OCI-LY7 (cell line): Measurements from ENCODE around the gene CD99. TPM values are rescaled to one million over a fixed set of nuclear protein-coding genes. Genes with fewer than 3 reads are reported as not detected.

Experiments
- BruUV-seq: library from RNA; stranded (reverse); fragments of 400-500 nt; replicated peaks from 2 replicates; lab custom pipeline; 2021; lab: Mats Ljungman, UMichigan
- CTCF ChIA-PET: fragments of 300-600 bp; sonication (Branson Sonifier 250); formaldehyde crosslinking; loops from one replicate; lab custom pipeline; 2022; ENCODE audit warnings: antibody characterized with exemption; ENCODE audit not compliant: unreplicated experiment; lab: Charles Lee
- POLR2A ChIA-PET: fragments of 300-600 bp; sonication (Branson Sonifier 250); formaldehyde crosslinking; loops from one replicate; lab custom pipeline; 2022; ENCODE audit warnings: antibody characterized with exemption; lab: Charles Lee
- DNase-seq: peaks from one replicate; pipeline ENCODE4 v3.0.0-alpha.2; 2015; ENCODE audit warnings: low spot score
- H2AFZ ChIP-seq: fragments of 200-600 bp; sonication (generic), shearing (Covaris generic); 2 replicates; pipeline ENCODE4 v1.6.1; 2014; ENCODE audit warnings: mild to moderate bottlenecking, antibody characterized with exemption, low read length, moderate library complexity
- H3K27ac ChIP-seq: fragments of 200-600 bp; sonication (generic); 2 replicates; pipeline ENCODE4 v1.5.1; 2014; ENCODE audit warnings: mixed run types, low read depth, mild to moderate bottlenecking, moderate library complexity, low read length, inconsistent platforms; ENCODE audit not compliant: poor library complexity, severe bottlenecking
- H3K36me3 ChIP-seq: fragments of 200-600 bp; sonication (generic); 2 replicates; pipeline ENCODE4 v1.6.1; 2014; ENCODE audit warnings: mild to moderate bottlenecking, antibody characterized with exemption, low read length, moderate library complexity, mixed read lengths; ENCODE audit not compliant: insufficient read depth
- H3K4me1 ChIP-seq: fragments of 200-600 bp; sonication (generic); 2 replicates; pipeline ENCODE4 v1.5.1; 2014; ENCODE audit warnings: mild to moderate bottlenecking, low read length; ENCODE audit not compliant: insufficient read depth, poor library complexity, severe bottlenecking
- H3K4me2 ChIP-seq: fragments of 200-600 bp; sonication (generic); 2 replicates; pipeline ENCODE4 v1.6.1; 2014; ENCODE audit warnings: mild to moderate bottlenecking, low read length
- H3K4me3 ChIP-seq: fragments of 200-600 bp; sonication (generic); 2 replicates; pipeline ENCODE4 v1.5.1; 2014; ENCODE audit warnings: mild to moderate bottlenecking, low read depth, low read length; ENCODE audit not compliant: poor library complexity, severe bottlenecking
- H3K79me2 ChIP-seq: fragments of 200-600 bp; sonication (generic); 2 replicates; pipeline ENCODE4 v1.6.1; 2016; ENCODE audit warnings: low read depth, mild to moderate bottlenecking, low read length, moderate library complexity, mixed read lengths; ENCODE audit not compliant: insufficient read depth
- H3K9me2 ChIP-seq: fragments of 200-600 bp; sonication (generic); 2 replicates; pipeline ENCODE4 v1.6.1; 2016; ENCODE audit warnings: mild to moderate bottlenecking, low read length, mixed read lengths; ENCODE audit not compliant: insufficient read depth
- H3K9me3 ChIP-seq: fragments of 200-600 bp; sonication (generic); 2 replicates; pipeline ENCODE4 v1.6.1; 2014; ENCODE audit warnings: mild to moderate bottlenecking, mixed run types, low read length, mixed read lengths
- H4K20me1 ChIP-seq: fragments of 200-600 bp; sonication (generic); 2 replicates; pipeline ENCODE4 v1.6.1; 2014; ENCODE audit warnings: mild to moderate bottlenecking, antibody characterized with exemption, low read length, moderate library complexity, mixed read lengths; ENCODE audit not compliant: insufficient read depth
- CTCF ChIP-seq: fragments of 200-600 bp; sonication (generic); conservative IDR thresholded peaks from 2 replicates; pipeline ENCODE4 v1.5.1; 2014; ENCODE audit warnings: mild to moderate bottlenecking, antibody characterized with exemption, low read length, moderate library complexity, mixed read lengths
- EZH2phosphoT487 ChIP-seq: fragments of 200-600 bp; sonication (generic); IDR thresholded peaks from 2 replicates; pipeline ENCODE4 v1.6.1; 2018; ENCODE audit warnings: low read depth, borderline replicate concordance, mild to moderate bottlenecking, mixed run types, antibody characterized with exemption, low read length, moderate library complexity, mixed read lengths
- intact Hi-C: fragments of 100-400 bp; cut with micrococcal nuclease; formaldehyde crosslinking; loops from one replicate; pipeline ENCODE4 v1.10.0; 2022; ENCODE audit not compliant: unreplicated experiment
- total RNA-seq, 2 experiments: library from RNA; depleted of rRNA in 1 of 2; stranded (reverse); fragments of >200 nt in 1 of 2; shearing (Covaris generic) in 1 of 2; gene quantifications; 2 replicates each; pipeline ENCODE4 v1.2.3, GENCODE V29; 2014 to 2022

The CD99 gene
- total RNA-seq, 2 experiments from 2014 or later = 80.7 to 119 TPM

- no peak for TF ChIP-seq EZH2phosphoT487
- no peak for TF ChIP-seq CTCF
- H3K36me3 ChIP-seq = peaks cover 26% of the 10 kb centered on the region
- ChIA-PET CTCF (no interaction called here), POLR2A (no interaction called here)
- no peak overlapping the region for H3K27ac ChIP-seq
- H3K4me3 ChIP-seq = no peak overlapping the region
- H3K9me3 ChIP-seq = no peaks in the 10 kb centered on the region
- H3K9me2 ChIP-seq = no peaks in the 10 kb centered on the region
- H3K79me2 ChIP-seq = peaks cover 52% of the 10 kb centered on the region; the same call in 1 of the 2 replicates
- no peak for DNase-seq
- no TSS peak for BruUV-seq
- no peak overlapping the region for H2AFZ ChIP-seq
- H3K4me2 ChIP-seq = no peak overlapping the region
- peaks cover 73% of the 10 kb centered on the region for H3K4me1 ChIP-seq
- no peaks in the 10 kb centered on the region for H4K20me1 ChIP-seq
- intact Hi-C loops = no loop called here
Observed at GRCh38 chrX:2711441-2711840, 20.3 kb downstream of the CD99 start.

- CTCF ChIA-PET = no interaction called here
- peaks cover 63% of the 10 kb centered on the region for H3K4me1 ChIP-seq
- POLR2A ChIA-PET = no interaction called here
Observed at GRCh38 chrX:2712428-2712827, 21.3 kb downstream of the CD99 start.

More at GRCh38 chrX:2712428-2712827, 21.3 kb downstream of the CD99 start:
- no peaks in the 10 kb centered on the region for H3K9me3 ChIP-seq
- H3K4me2 ChIP-seq = peak overlapping the region; percentile 65
- peaks cover 28% of the 10 kb centered on the region for H3K36me3 ChIP-seq
- no TSS peak for BruUV-seq
- H3K79me2 ChIP-seq = peaks cover 48% of the 10 kb centered on the region; the same call in 1 of the 2 replicates
- H3K9me2 ChIP-seq = no peaks in the 10 kb centered on the region
- no peak overlapping the region for H3K4me3 ChIP-seq
- H3K27ac ChIP-seq = peak overlapping the region; percentile 6
- no peak for TF ChIP-seq EZH2phosphoT487
- TF ChIP-seq CTCF = no peak
- intact Hi-C loops = no loop called here
- H2AFZ ChIP-seq = no peak overlapping the region
- DNase-seq = no peak
- no peaks in the 10 kb centered on the region for H4K20me1 ChIP-seq
